ENCODE measurements around the gene NR3C2. TPM values are rescaled to one million over a fixed set of nuclear protein-coding genes. Genes with fewer than 3 reads are reported as not detected.

The NR3C2 gene
- total RNA-seq, 1 donor from 2014 or later = 4.3 TPM

- no peak for DNase-seq (ENCODE audit: low spot score)
Measured at GRCh38 chr4:148435654-148436406, 6.4 kb downstream of the NR3C2 start.

GRCh38 chr4:148434075-148434773 is 8.0 kb downstream of the NR3C2 start:
- DNase-seq (ENCODE audit: low spot score) = no peak

- no peak for DNase-seq (ENCODE audit: low spot score)
Measured at GRCh38 chr4:148431401-148431800, 10.8 kb downstream of the NR3C2 start.

GRCh38 chr4:148430854-148431253 is 11.4 kb downstream of the NR3C2 start:
- no peak for DNase-seq (ENCODE audit: low spot score)

- DNase-seq (ENCODE audit: low spot score) = no peak
Measured at GRCh38 chr4:148429206-148429605, 13.0 kb downstream of the NR3C2 start.

- DNase-seq (ENCODE audit: low spot score) = no peak
Measured at GRCh38 chr4:148426643-148427042, 15.6 kb downstream of the NR3C2 start.

GRCh38 chr4:148425327-148426110 is 16.7 kb downstream of the NR3C2 start:
- DNase-seq (ENCODE audit: low spot score) = no peak

GRCh38 chr4:148420397-148420796 is 21.8 kb downstream of the NR3C2 start:
- no peak for DNase-seq (ENCODE audit: low spot score)

- DNase-seq (ENCODE audit: low spot score) = peak; percentile 5
Measured at GRCh38 chr4:148415500-148415899, 26.7 kb downstream of the NR3C2 start.

- no peak for DNase-seq (ENCODE audit: low spot score)
Measured at GRCh38 chr4:148412460-148412994, 29.7 kb downstream of the NR3C2 start.

- DNase-seq (ENCODE audit: low spot score) = no peak
Measured at GRCh38 chr4:148405161-148405893, 36.9 kb downstream of the NR3C2 start.

- DNase-seq (ENCODE audit: low spot score) = no peak
Measured at GRCh38 chr4:148398988-148399387, 43.2 kb downstream of the NR3C2 start.

- DNase-seq (ENCODE audit: low spot score) = no peak
Measured at GRCh38 chr4:148397771-148398170, 44.4 kb downstream of the NR3C2 start.

GRCh38 chr4:148396986-148397673 is 45.1 kb downstream of the NR3C2 start:
- no peak for DNase-seq (ENCODE audit: low spot score)

GRCh38 chr4:148395771-148396170 is 46.4 kb downstream of the NR3C2 start:
- no peak for DNase-seq (ENCODE audit: low spot score)

GRCh38 chr4:148391056-148391455 is 51.2 kb downstream of the NR3C2 start:
- no peak for DNase-seq (ENCODE audit: low spot score)

- no peak for DNase-seq (ENCODE audit: low spot score)
Measured at GRCh38 chr4:148390311-148390710, 51.9 kb downstream of the NR3C2 start.

- no peak for DNase-seq (ENCODE audit: low spot score)
Measured at GRCh38 chr4:148380291-148380690, 61.9 kb downstream of the NR3C2 start.

GRCh38 chr4:148376151-148376550 is 66.1 kb downstream of the NR3C2 start:
- peak; percentile 44 for DNase-seq (ENCODE audit: low spot score)

- no peak for DNase-seq (ENCODE audit: low spot score)
Measured at GRCh38 chr4:148375584-148375983, 66.6 kb downstream of the NR3C2 start.

GRCh38 chr4:148373093-148373492 is 69.1 kb downstream of the NR3C2 start:
- no peak for DNase-seq (ENCODE audit: low spot score)

All from umbilical cord (tissue), 2 donors.